B cell (primary cell): ENCODE results near the gene RMND5A.

Source experiments
- EZH2 ChIP-seq: IDR thresholded peaks from 2 replicates; pipeline ENCODE4 v1.6.1; 2012; ENCODE audit warnings: borderline replicate concordance, low read depth, mild to moderate bottlenecking, moderate library complexity, low read length; ENCODE audit not compliant: insufficient read depth, poor library complexity, severe bottlenecking
- TF ChIP-seq, protein P1 (sequence below): fragments of 200-600 bp; IDR thresholded peaks from one replicate; pipeline ENCODE4 v1.8.0; 2022; ENCODE audit warnings: antibody characterized with exemption, mild to moderate bottlenecking

DNA sequence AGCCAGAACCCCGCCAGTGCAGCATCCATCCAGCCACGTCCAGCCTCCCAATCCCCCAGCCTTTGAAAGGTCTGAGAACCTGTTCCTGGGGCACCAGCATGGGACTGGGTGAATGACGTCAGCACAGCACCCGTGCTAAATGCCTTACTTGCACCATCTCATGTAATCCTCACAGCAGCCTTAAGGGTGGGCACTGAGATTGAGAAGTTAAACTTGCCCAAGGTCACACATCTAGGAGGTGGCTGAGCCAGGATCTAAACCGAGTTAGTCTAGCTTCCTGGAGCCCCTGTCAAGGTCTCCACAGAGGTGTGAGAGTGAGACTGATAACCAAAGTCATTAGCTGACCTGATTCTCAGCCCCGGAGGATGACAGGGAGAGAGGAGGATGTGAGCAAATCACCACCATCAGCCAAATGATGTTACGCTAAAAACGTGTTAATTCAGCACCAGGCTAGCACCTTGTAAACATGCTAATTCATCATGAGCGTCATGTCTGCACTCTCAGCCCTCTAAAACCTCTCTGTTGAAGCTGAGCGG lies 66.0 kb downstream of the RMND5A start:
- TF ChIP-seq, protein P1, sequence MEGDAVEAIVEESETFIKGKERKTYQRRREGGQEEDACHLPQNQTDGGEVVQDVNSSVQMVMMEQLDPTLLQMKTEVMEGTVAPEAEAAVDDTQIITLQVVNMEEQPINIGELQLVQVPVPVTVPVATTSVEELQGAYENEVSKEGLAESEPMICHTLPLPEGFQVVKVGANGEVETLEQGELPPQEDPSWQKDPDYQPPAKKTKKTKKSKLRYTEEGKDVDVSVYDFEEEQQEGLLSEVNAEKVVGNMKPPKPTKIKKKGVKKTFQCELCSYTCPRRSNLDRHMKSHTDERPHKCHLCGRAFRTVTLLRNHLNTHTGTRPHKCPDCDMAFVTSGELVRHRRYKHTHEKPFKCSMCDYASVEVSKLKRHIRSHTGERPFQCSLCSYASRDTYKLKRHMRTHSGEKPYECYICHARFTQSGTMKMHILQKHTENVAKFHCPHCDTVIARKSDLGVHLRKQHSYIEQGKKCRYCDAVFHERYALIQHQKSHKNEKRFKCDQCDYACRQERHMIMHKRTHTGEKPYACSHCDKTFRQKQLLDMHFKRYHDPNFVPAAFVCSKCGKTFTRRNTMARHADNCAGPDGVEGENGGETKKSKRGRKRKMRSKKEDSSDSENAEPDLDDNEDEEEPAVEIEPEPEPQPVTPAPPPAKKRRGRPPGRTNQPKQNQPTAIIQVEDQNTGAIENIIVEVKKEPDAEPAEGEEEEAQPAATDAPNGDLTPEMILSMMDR: no peak
- TF ChIP-seq EZH2: no peak
